Mesothelial cell of epicardium (in vitro differentiated cells): ENCODE measurements around the gene SETBP1. TPM values are rescaled to one million over a fixed set of nuclear protein-coding genes. Genes with fewer than 3 reads are reported as not detected.

Experiments
- DNase-seq, 2 experiments: peaks; one replicate each; pipeline ENCODE4 v3.0.0; 2021; ENCODE audit warnings: low spot score in 2 of 2; ENCODE audit not compliant: unreplicated experiment in 2 of 2
- H3K27ac Mint-ChIP-seq: 2 replicates; pipeline ENCODE4 v1.8.0; 2021; ENCODE audit warnings: mixed read lengths
- H3K27me3 Mint-ChIP-seq: 2 replicates; pipeline ENCODE4 v1.8.0; 2021; ENCODE audit warnings: low read depth, mixed read lengths
- H3K36me3 Mint-ChIP-seq: 2 replicates; pipeline ENCODE4 v1.8.0; 2021; ENCODE audit warnings: mixed read lengths
- H3K4me1 Mint-ChIP-seq: 2 replicates; pipeline ENCODE4 v1.8.0; 2021; ENCODE audit warnings: mixed read lengths
- H3K4me3 Mint-ChIP-seq: 2 replicates; pipeline ENCODE4 v1.8.0; 2021; ENCODE audit warnings: mild to moderate bottlenecking, moderate library complexity, mixed read lengths
- H3K9me3 Mint-ChIP-seq: 2 replicates; pipeline ENCODE4 v1.8.0; 2021; ENCODE audit warnings: mixed read lengths
- CTCF ChIP-seq: fragments of 200-600 bp; sonication (generic); IDR thresholded peaks from one replicate; pipeline ENCODE4 v1.5.0; 2021; ENCODE audit warnings: antibody characterized with exemption; ENCODE audit not compliant: unreplicated experiment
- total RNA-seq: library from RNA; stranded (reverse); gene quantifications from 3 replicates; pipeline ENCODE4 v1.2.1, GENCODE V29; 2021

SETBP1 gene
- total RNA-seq, 1 donor from 2014 or later, result 47.7 TPM

GRCh38 chr18:44942073-44942472 lies 261.4 kb downstream of the SETBP1 start:
- Mint-ChIP-seq H3K27ac (no peak overlapping the region), H3K27me3 (no peaks in the 10 kb centered on the region), H3K4me3 (no peak overlapping the region), H3K4me1 (peaks cover 47% of the 10 kb centered on the region), H3K36me3 (peaks cover 7% of the 10 kb centered on the region), H3K9me3 (peaks cover 19% of the 10 kb centered on the region)
- TF ChIP-seq CTCF, result no peak
- DNase-seq, result no peak

GRCh38 chr18:44943311-44943881 lies 262.7 kb downstream of the SETBP1 start:
- Mint-ChIP-seq H3K4me3 (no peak overlapping the region), H3K27me3 (no peaks in the 10 kb centered on the region)

GRCh38 chr18:44944461-44944860 lies 263.8 kb downstream of the SETBP1 start:
- H3K36me3 Mint-ChIP-seq, result peaks cover 6% of the 10 kb centered on the region
- H3K4me3 Mint-ChIP-seq, result no peak overlapping the region
- no peaks in the 10 kb centered on the region for H3K27me3 Mint-ChIP-seq
- DNase-seq, result no peak
- no peak for TF ChIP-seq CTCF
- H3K4me1 Mint-ChIP-seq, result peaks cover 31% of the 10 kb centered on the region
- H3K27ac Mint-ChIP-seq, result no peak overlapping the region
- H3K9me3 Mint-ChIP-seq, result peaks cover 16% of the 10 kb centered on the region

More at GRCh38 chr18:44943311-44943881, 262.7 kb downstream of the SETBP1 start:
- DNase-seq, result no peak
- Mint-ChIP-seq H3K36me3 (peaks cover 7% of the 10 kb centered on the region), H3K9me3 (peaks cover 19% of the 10 kb centered on the region), H3K4me1 (peaks cover 37% of the 10 kb centered on the region), H3K27ac (no peak overlapping the region)
- TF ChIP-seq CTCF, result no peak

- H3K4me3 Mint-ChIP-seq, result no peak overlapping the region
- peaks cover 8% of the 10 kb centered on the region for H3K9me3 Mint-ChIP-seq
- no peak for DNase-seq
- no peaks in the 10 kb centered on the region for H3K27me3 Mint-ChIP-seq
- no peak for TF ChIP-seq CTCF
- peaks cover 31% of the 10 kb centered on the region for H3K4me1 Mint-ChIP-seq
- H3K27ac Mint-ChIP-seq, result no peak overlapping the region
- H3K36me3 Mint-ChIP-seq, result peaks cover 18% of the 10 kb centered on the region
Measured at GRCh38 chr18:44945888-44946401, 265.3 kb downstream of the SETBP1 start.

- Mint-ChIP-seq H3K4me3 (no peak overlapping the region), H3K27me3 (no peaks in the 10 kb centered on the region), H3K27ac (no peak overlapping the region), H3K4me1 (peaks cover 31% of the 10 kb centered on the region), H3K9me3 (peaks cover 9% of the 10 kb centered on the region), H3K36me3 (peaks cover 23% of the 10 kb centered on the region)
- no peak for TF ChIP-seq CTCF
- DNase-seq, result no peak
Measured at GRCh38 chr18:44946529-44947113, 265.9 kb downstream of the SETBP1 start.
